ENCODE measurements around the gene SUGCT. TPM values are rescaled to one million over a fixed set of nuclear protein-coding genes. Genes with fewer than 3 reads are reported as not detected.

SUGCT gene
- total and polyA plus RNA-seq, 9 of the 15 experiments (the other 6 are each of a cell fraction or from before 2014, with no cell fraction given) = 0.58 to 2.5 (median 1.4) TPM

DNA sequence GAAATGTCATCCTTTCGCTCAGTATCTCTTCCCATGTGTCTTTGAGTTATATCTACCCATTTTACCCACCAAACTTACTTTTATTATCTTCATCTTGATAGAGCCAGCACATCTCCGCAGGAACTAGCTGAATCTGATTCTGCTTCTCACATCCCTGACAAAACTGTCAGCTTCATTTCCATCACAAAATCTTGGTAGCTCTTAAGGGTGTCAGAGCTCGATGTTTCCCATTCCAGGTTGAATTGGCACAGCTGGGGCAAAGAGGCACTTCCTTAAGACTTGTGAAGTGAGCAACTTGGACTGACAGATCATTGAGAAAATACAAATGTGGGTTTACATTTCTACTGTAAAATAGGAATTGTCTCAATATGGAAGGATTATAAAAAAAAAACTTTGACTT, 434.5 kb downstream of the SUGCT start:
- CTCF ChIA-PET (ENCODE audit: low intra/inter-chr PET ratio) = no interaction called here

More for the DNA sequence above, 434.5 kb downstream of the SUGCT start:
- in situ Hi-C loops (cut with MboI) = no loop called here
- H3K27ac ChIP-seq (ENCODE audit: extremely low read depth, low read depth, low read length) = no peak overlapping the region
- intact Hi-C loops (cut with micrococcal nuclease) = no loop called here
- 5% methylated on average over 3 of the region's 3 CpGs for WGBS (ENCODE audit: insufficient coverage, low coverage, missing lambda C conversion rate)
- FAIRE-seq = no peak
- H3K27me3 ChIP-seq (ENCODE audit: control insufficient read depth in 2 of 2, insufficient read depth in 2 of 2, low read length in 2 of 2) = no peaks in the 10 kb centered on the region
- no TSS peak for BruUV-seq (replicated peaks)
- no peaks in the 10 kb centered on the region for H3K36me3 ChIP-seq (ENCODE audit: control insufficient read depth, insufficient read depth, low read length)
- H3K9me3 ChIP-seq (replicated peaks; ENCODE audit: control insufficient read depth, insufficient read depth, low read depth, low read length) = no peaks in the 10 kb centered on the region; the same call in 1 of the 2 replicates
- ATAC-seq = no peak
- no peak overlapping the region for H3K4me2 ChIP-seq (ENCODE audit: insufficient read depth, low read length)
- H3K9ac ChIP-seq (ENCODE audit: insufficient read depth in 1 of 2, low read depth in 2 of 2, low read length in 2 of 2) = no peak overlapping the region
- H3K4me3 ChIP-seq = no peak overlapping the region
- H3K4me1 ChIP-seq (replicated peaks in 1 of 2; ENCODE audit: control insufficient read depth in 2 of 2, insufficient read depth in 2 of 2, low read length in 2 of 2) = no peaks in the 10 kb centered on the region
- H3K79me2 ChIP-seq (ENCODE audit: control insufficient read depth, insufficient read depth, low read length) = no peaks in the 10 kb centered on the region
- TF ChIP-seq PYGO2 (tag; IDR thresholded peaks at IDR 0.05) (no peak), RBBP5 (IDR thresholded peaks at IDR 0.05; ENCODE audit: borderline replicate concordance, insufficient read depth, low read length, poor library complexity, severe bottlenecking) (no peak), SREBF2 (CRISPR knock-in tag; IDR thresholded peaks at IDR 0.05) (no peak), BRF1 (IDR thresholded peaks at IDR 0.05; ENCODE audit: borderline replicate concordance, extremely low read depth, insufficient read length) (no peak)
- TF ChIP-seq, protein P1, sequence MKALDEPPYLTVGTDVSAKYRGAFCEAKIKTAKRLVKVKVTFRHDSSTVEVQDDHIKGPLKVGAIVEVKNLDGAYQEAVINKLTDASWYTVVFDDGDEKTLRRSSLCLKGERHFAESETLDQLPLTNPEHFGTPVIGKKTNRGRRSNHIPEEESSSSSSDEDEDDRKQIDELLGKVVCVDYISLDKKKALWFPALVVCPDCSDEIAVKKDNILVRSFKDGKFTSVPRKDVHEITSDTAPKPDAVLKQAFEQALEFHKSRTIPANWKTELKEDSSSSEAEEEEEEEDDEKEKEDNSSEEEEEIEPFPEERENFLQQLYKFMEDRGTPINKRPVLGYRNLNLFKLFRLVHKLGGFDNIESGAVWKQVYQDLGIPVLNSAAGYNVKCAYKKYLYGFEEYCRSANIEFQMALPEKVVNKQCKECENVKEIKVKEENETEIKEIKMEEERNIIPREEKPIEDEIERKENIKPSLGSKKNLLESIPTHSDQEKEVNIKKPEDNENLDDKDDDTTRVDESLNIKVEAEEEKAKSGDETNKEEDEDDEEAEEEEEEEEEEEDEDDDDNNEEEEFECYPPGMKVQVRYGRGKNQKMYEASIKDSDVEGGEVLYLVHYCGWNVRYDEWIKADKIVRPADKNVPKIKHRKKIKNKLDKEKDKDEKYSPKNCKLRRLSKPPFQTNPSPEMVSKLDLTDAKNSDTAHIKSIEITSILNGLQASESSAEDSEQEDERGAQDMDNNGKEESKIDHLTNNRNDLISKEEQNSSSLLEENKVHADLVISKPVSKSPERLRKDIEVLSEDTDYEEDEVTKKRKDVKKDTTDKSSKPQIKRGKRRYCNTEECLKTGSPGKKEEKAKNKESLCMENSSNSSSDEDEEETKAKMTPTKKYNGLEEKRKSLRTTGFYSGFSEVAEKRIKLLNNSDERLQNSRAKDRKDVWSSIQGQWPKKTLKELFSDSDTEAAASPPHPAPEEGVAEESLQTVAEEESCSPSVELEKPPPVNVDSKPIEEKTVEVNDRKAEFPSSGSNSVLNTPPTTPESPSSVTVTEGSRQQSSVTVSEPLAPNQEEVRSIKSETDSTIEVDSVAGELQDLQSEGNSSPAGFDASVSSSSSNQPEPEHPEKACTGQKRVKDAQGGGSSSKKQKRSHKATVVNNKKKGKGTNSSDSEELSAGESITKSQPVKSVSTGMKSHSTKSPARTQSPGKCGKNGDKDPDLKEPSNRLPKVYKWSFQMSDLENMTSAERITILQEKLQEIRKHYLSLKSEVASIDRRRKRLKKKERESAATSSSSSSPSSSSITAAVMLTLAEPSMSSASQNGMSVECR (CRISPR knock-in tag; IDR thresholded peaks at IDR 0.05) = no peak
- TF ChIP-seq, protein P2, sequence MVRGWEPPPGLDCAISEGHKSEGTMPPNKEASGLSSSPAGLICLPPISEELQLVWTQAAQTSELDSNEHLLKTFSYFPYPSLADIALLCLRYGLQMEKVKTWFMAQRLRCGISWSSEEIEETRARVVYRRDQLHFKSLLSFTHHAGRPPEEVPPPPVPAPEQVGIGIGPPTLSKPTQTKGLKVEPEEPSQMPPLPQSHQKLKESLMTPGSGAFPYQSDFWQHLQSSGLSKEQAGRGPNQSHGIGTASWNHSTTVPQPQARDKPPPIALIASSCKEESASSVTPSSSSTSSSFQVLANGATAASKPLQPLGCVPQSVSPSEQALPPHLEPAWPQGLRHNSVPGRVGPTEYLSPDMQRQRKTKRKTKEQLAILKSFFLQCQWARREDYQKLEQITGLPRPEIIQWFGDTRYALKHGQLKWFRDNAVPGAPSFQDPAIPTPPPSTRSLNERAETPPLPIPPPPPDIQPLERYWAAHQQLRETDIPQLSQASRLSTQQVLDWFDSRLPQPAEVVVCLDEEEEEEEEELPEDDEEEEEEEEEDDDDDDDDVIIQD (CRISPR knock-in tag; IDR thresholded peaks at IDR 0.05) = no peak
- DNase-seq (ENCODE audit: extremely low read depth in 1 of 4, low spot score in 3 of 4) = no peak
- no peak overlapping the region for H2AFZ ChIP-seq (ENCODE audit: low read depth, low read length)
- H3K9me1 ChIP-seq (ENCODE audit: control insufficient read depth, insufficient read depth, low read length) = no peaks in the 10 kb centered on the region
- POLR2A ChIA-PET = no interaction called here
- no peaks in the 10 kb centered on the region for H4K20me1 ChIP-seq (replicated peaks; ENCODE audit: control insufficient read depth, insufficient read depth, low read length)

All from K562 (cell line).